HepG2 (cell line): ENCODE measurements around the gene MLLT1. TPM values are rescaled to one million over a fixed set of nuclear protein-coding genes. Genes with fewer than 3 reads are reported as not detected.

ENCODE experiments used
- ATAD3A ChIP-seq: sonication (generic); formaldehyde crosslinking; IDR thresholded peaks from 2 replicates; pipeline ENCODE4 v1.4.0; 2020; ENCODE audit warnings: missing genetic modification reagents
- BCL3 ChIP-seq: sonication (generic); formaldehyde crosslinking; IDR thresholded peaks from 2 replicates; pipeline ENCODE4 v1.5.1; 2020; ENCODE audit warnings: mild to moderate bottlenecking, missing genetic modification reagents, moderate library complexity
- BRF2 ChIP-seq: sonication (generic); formaldehyde crosslinking; IDR thresholded peaks from 2 replicates; pipeline ENCODE4 v1.8.1; 2022; ENCODE audit warnings: mild to moderate bottlenecking, missing genetic modification reagents
- GPBP1L1 ChIP-seq: sonication (generic); formaldehyde crosslinking; IDR thresholded peaks from 2 replicates; pipeline ENCODE4 v1.5.0; 2020; ENCODE audit warnings: mild to moderate bottlenecking, missing genetic modification reagents
- HES4 ChIP-seq: sonication (generic); formaldehyde crosslinking; IDR thresholded peaks from 2 replicates; pipeline ENCODE4 v1.9.0; 2021; ENCODE audit warnings: mild to moderate bottlenecking, missing genetic modification reagents, borderline replicate concordance
- IRF1 ChIP-seq: sonication (generic); formaldehyde crosslinking; IDR thresholded peaks from 2 replicates; pipeline ENCODE4 v1.4.0; 2020; ENCODE audit warnings: low read depth, mild to moderate bottlenecking, missing genetic modification reagents
- LRRFIP1 ChIP-seq: sonication (generic); formaldehyde crosslinking; conservative IDR thresholded peaks from 2 replicates; pipeline ENCODE4 v1.4.0; 2020; ENCODE audit warnings: missing genetic modification reagents
- MTF2 ChIP-seq: sonication (generic); formaldehyde crosslinking; IDR thresholded peaks from 2 replicates; pipeline ENCODE4 v1.5.0; 2020; ENCODE audit warnings: missing genetic modification reagents, borderline replicate concordance
- PAF1 ChIP-seq: IDR thresholded peaks from 2 replicates; pipeline ENCODE4 v1.6.1; 2016; ENCODE audit warnings: missing genetic modification reagents, missing compliant biosample characterization
- RFXAP ChIP-seq: sonication (generic); formaldehyde crosslinking; IDR thresholded peaks from 2 replicates; pipeline ENCODE4 v1.4.0; 2020; ENCODE audit warnings: missing genetic modification reagents, borderline replicate concordance
- TCF12 ChIP-seq, 2 experiments: fragments of 450-650 bp in 1 of 2; sonication (generic) in 1 of 2; formaldehyde crosslinking in 1 of 2; IDR thresholded peaks; 2 replicates each; pipeline versions ENCODE4 v1.6.1 to v1.8.0; 2017 to 2022; ENCODE audit warnings: antibody characterized with exemption in 1 of 2, mild to moderate bottlenecking in 1 of 2, missing genetic modification reagents in 1 of 2, moderate library complexity in 1 of 2
- ZBTB49 ChIP-seq: sonication (generic); formaldehyde crosslinking; IDR thresholded peaks from 2 replicates; pipeline ENCODE4 v1.4.0; 2020; ENCODE audit warnings: missing genetic modification reagents, borderline replicate concordance
- ZNF329 ChIP-seq: sonication (generic); formaldehyde crosslinking; IDR thresholded peaks from 2 replicates; pipeline ENCODE4 v1.9.0; 2021; ENCODE audit warnings: low read depth, mild to moderate bottlenecking, missing genetic modification reagents
- ZNF530 ChIP-seq: sonication (generic); formaldehyde crosslinking; IDR thresholded peaks from 2 replicates; pipeline ENCODE4 v1.5.0; 2020; ENCODE audit warnings: low read depth, mild to moderate bottlenecking, missing genetic modification reagents
- ZNF546 ChIP-seq: sonication (generic); formaldehyde crosslinking; conservative IDR thresholded peaks from 2 replicates; pipeline ENCODE4 v1.8.1; 2023; ENCODE audit warnings: mild to moderate bottlenecking, missing genetic modification reagents
- ZNF652 ChIP-seq: IDR thresholded peaks from 2 replicates; pipeline ENCODE4 v1.6.1; 2016; ENCODE audit warnings: low read depth, borderline replicate concordance
- ZNF672 ChIP-seq: sonication (generic); formaldehyde crosslinking; IDR thresholded peaks from 2 replicates; pipeline ENCODE4 v1.8.1; 2022; ENCODE audit warnings: missing genetic modification reagents
- ZNF766 ChIP-seq: sonication (generic); formaldehyde crosslinking; IDR thresholded peaks from 2 replicates; pipeline ENCODE4 v1.5.0; 2020; ENCODE audit warnings: missing genetic modification reagents, borderline replicate concordance
- polyA plus RNA-seq, 8 experiments: library from polyadenylated mRNA; depleted of rRNA in 3 of 8; stranded (reverse) in 7 of 8; unstranded in 1 of 8; fragments of >200 nt; fragmentation: Illumina TruSeq in 4 of 8; extraction: Trizol in 4 of 8; gene quantifications; 2 replicates each; pipeline versions ENCODE4 v1.2.1 to v1.2.3, GENCODE V29; 2011 to 2016; ENCODE audit warnings: low read depth in 4 of 8, missing spikeins in 1 of 8, mixed read lengths in 1 of 8; ENCODE audit not compliant: insufficient read depth in 1 of 8
- total RNA-seq, 5 experiments: library from RNA; depleted of rRNA; stranded (reverse); fragments of >200 nt; fragmentation: Illumina TruSeq; extraction: Trizol; gene quantifications; 2 replicates each; pipeline ENCODE4 v1.2.3, GENCODE V29; 2016; ENCODE audit warnings: low read depth in 1 of 5

Gene MLLT1
- total and polyA plus RNA-seq, 2 of the 13 experiments (the other 11 are each of a cell fraction or from before 2014, with no cell fraction given), result 11.7 to 12.2 TPM

GRCh38 chr19:6273701-6274601, 5.8 kb downstream of the MLLT1 start (continued):
- TF ChIP-seq GPBP1L1 (CRISPR knock-in tag) (no peak), PAF1 (CRISPR knock-in tag) (no peak), BRF2 (peak; percentile 39; the same call in 1 of the 2 replicates), HES4 (no peak), LRRFIP1 (CRISPR knock-in tag) (no peak), RFXAP (CRISPR knock-in tag) (no peak), ZNF329 (CRISPR knock-in tag) (no peak), IRF1 (CRISPR knock-in tag) (no peak), TCF12 (IDR thresholded peaks at IDR 0.05) (no peak), TCF12 (CRISPR knock-in tag; IDR thresholded peaks at IDR 0.05) (no peak), ZNF766 (CRISPR knock-in tag) (no peak), BCL3 (CRISPR knock-in tag) (no peak), ATAD3A (no peak), ZBTB49 (CRISPR knock-in tag) (no peak), ZNF546 (CRISPR knock-in tag) (no peak), ZNF652 (CRISPR knock-in tag) (no peak), ZNF672 (no peak), MTF2 (CRISPR knock-in tag) (no peak), ZNF530 (no peak)
